ENCODE measurements around the gene FUNDC2.

The FUNDC2 gene

DNA sequence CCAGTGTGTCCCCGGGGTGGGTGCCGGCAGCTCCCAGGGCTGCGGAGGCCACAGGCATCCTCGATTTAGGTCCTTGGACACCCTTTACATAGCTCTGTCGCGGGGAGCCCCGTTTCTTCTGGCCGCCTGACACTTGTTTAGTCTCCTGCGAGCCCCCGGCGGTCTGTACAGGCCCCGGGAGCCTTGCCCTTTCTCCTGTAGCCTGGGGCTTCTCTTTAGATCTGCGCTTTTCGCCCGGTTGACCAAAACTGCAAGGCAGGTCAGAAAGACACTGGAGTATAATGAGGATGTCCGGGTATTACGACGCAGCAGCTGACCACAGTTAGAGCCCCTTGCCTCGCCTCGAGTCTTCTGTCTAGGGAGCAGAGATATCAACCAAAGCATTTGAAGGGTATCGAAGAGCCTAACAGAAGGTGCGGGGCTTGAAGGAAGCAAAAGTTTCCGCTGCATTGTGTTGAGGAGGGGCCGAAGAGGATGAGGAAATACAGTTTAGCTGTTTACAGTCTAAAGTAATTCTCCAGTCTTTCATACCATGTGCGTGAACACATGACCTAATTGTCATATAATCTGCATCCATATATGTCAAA lies 45.1 kb downstream of the FUNDC2 start:
- H3K4me3 ChIP-seq (ENCODE audit: low read length), result peak overlapping the region; percentile 91
- no peak for TF ChIP-seq ZNF274 (IDR thresholded peaks at IDR 0.05; ENCODE audit: low read depth, low read length)

DNA sequence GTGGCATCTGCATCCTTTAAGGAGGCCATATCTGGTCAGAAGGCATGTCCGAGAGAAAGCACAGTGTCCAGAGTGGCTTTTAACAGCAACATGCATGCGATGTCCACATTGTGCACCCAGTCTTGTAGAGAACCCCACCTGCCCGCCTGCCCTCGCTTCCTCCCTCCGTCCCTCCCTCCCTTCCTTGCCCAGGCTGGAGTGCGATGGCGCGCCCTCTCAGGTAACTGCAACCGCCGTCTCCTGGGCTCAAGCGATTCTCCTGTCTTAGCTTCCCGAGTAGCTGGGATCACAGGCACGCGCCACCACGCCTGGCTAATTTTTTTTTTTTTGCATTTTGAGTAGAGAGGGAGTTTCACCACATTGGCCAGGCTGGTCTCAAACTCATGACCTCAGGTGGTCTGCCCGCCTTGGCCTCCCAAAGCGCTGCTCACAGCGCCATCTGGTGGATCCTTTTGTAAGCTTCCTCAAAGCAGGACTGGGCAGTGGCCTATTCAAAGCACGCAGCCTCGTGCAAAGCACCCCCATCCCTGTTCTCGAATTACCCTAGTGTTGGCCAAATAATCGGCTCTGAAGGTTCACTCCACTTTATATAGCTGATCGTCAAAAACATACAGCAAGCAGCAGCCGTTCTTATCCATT lies 59.7 kb downstream of the FUNDC2 start:
- no peak for TF ChIP-seq ZNF274 (IDR thresholded peaks at IDR 0.05; ENCODE audit: low read depth, low read length)
- H3K4me3 ChIP-seq (ENCODE audit: low read length), result no peak overlapping the region

DNA sequence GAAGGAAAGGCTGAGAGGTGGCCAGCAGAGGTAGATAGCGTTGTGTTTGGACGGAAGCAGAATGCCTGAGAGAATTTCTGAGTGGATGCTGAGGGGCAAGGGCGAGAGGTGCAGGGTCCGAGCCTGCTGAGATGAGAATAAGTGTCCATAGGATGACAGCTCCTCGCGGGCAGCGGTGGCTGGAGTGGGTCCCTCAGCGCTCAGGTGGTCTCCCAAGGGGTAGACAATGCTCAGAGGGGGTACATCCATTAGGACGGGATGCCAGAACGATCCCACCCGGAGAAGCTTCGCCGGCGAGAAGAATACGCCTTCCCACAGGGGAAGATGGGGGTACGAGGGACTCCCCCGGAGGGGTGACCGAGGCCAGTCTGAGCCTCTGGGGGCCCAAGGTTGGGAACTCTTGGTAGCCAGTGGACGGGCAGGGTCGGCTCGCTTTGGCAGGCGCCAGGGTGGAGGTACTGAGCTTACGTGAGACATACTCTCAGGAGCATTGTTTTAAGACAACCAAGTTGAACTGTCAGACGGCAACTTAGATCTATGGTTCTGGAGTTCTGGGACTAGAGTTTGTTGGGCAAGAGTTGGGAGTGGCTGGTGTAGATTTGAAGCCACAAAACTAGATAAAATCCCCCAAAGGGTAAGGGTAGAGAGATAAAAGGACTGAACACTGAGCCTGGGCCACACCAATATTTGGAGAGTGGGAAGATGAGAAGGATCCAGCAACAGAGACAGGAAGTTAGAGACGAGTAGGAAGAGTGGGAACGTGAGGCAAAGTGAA lies 60.5 kb downstream of the FUNDC2 start:
- no peak overlapping the region for H3K4me3 ChIP-seq (ENCODE audit: low read length)

DNA sequence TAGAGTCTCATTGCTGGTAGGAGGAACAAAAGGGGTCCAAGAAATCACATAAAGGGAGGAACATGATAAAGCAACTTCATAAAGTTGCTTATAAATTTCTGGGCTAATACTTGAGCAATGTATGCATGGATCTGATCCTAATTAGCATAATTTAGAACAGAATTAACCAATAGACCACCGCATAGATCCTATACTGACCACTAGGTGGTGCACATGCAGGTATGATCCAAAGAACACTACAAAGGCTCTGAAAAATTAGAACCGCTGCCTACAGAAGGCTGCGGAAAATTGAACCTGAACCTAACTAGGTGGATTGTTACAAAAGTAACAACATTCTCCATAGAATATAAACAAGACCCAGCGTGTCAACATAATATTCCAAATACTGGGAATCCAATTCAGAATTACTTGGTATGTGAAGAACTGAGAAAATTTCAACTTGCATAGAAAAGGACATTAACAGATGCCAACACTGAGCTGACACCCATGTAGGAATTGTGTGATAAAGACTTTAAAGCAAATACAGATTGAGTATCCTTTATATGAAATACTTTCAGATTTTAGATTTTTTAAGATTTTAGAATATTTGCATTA lies 67.9 kb downstream of the FUNDC2 start:
- H3K4me3 ChIP-seq (ENCODE audit: low read length), result no peak overlapping the region
- no peak for TF ChIP-seq ZNF274 (IDR thresholded peaks at IDR 0.05; ENCODE audit: low read depth, low read length)

More for the DNA sequence above, 60.5 kb downstream of the FUNDC2 start:
- no peak for TF ChIP-seq ZNF274 (IDR thresholded peaks at IDR 0.05; ENCODE audit: low read depth, low read length)

DNA sequence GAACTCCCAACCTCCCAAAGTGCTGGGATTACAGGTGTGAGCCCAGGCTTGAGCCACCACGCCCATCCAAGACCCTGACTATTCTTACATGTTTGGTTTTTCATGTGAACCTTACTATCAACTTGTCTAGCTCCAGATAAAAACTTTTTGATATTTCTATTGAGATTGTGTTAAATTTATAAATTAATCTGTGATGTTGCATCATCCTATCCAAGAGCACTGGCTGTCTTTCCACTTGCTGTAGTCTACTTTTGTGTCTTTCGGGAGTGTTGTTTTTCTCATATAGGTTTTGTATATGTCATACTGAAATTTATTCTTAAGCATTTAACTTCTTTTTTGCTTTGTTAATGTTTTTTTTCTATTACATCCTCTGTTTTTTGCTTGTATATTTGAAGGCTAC lies 79.3 kb downstream of the FUNDC2 start:
- TF ChIP-seq ZNF274 (IDR thresholded peaks at IDR 0.05; ENCODE audit: low read depth, low read length), result no peak

DNA sequence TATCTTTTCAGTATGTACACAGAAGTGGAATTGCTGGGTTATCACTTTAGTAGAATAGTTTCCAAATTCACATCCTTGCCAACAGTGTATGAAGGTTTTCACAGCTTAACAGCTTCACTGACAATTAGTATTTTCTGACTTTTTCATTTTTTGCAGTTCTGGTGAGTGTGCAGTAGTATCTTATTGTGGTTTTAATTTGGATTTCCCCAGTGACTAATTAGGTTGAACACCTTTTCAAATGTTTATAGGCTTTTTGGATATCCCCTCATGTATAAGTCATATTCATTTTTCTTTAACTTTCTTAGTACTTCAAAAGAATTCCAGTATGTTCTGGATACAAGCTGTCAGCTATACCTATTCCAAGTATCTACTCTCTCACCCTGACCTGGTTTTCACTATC lies 81.8 kb downstream of the FUNDC2 start:
- no peak overlapping the region for H3K4me3 ChIP-seq (ENCODE audit: low read length)
- no peak for TF ChIP-seq ZNF274 (IDR thresholded peaks at IDR 0.05; ENCODE audit: low read depth, low read length)

More for the DNA sequence above, 79.3 kb downstream of the FUNDC2 start:
- H3K4me3 ChIP-seq (ENCODE audit: low read length), result no peak overlapping the region

Data from GM08714 (cell line).